Measurements from ENCODE around the gene ENDOD1. TPM values are rescaled to one million over a fixed set of nuclear protein-coding genes. Genes with fewer than 3 reads are reported as not detected.

Gene ENDOD1
- total RNA-seq, 3 donors from 2014 or later (not counting 1 experiment from before 2014, with no cell fraction given): 10.1 to 15.5 (median 14.0) TPM

- no peak for ATAC-seq
- no peak overlapping the region for H3K4me3 Mint-ChIP-seq
- no peak overlapping the region for H3K4me3 ChIP-seq (ENCODE audit: low read length)
- H3K9me3 Mint-ChIP-seq: no peaks in the 10 kb centered on the region
- no peaks in the 10 kb centered on the region for H3K36me3 Mint-ChIP-seq
- no peaks in the 10 kb centered on the region for H3K27me3 ChIP-seq (ENCODE audit: control insufficient read depth, insufficient read depth, low read length)
- peaks cover 0 to 11% of the 10 kb centered on the region in 2 donors for H3K27me3 Mint-ChIP-seq (ENCODE audit: low read depth in 2 of 2)
- intact Hi-C loops (cut with micrococcal nuclease): no loop called here
- no peaks in the 10 kb centered on the region for H3K9me3 ChIP-seq (ENCODE audit: control insufficient read depth, insufficient read depth, low read length)
- no peak for TF ChIP-seq CTCF (IDR thresholded peaks at IDR 0.05)
- no peaks in the 10 kb centered on the region for H3K4me1 ChIP-seq (ENCODE audit: control insufficient read depth, insufficient read depth, low read length)
- no peak overlapping the region for H3K27ac ChIP-seq (ENCODE audit: low read length)
- no peaks in the 10 kb centered on the region for H3K4me1 Mint-ChIP-seq
- DNase-seq: no peak
- 20% methylated on average over 1 of the region's 1 CpG for WGBS (ENCODE audit: insufficient coverage)
- H3K36me3 ChIP-seq (ENCODE audit: control insufficient read depth, insufficient read depth, low read length): peaks cover under 1% of the 10 kb centered on the region
- H3K27ac Mint-ChIP-seq: no peak overlapping the region
Measured at GRCh38 chr11:95076416-95076815, 13.2 kb upstream of the ENDOD1 start.

GRCh38 chr11:95076981-95077380 is 12.7 kb upstream of the ENDOD1 start:
- Mint-ChIP-seq H3K4me1 (no peaks in the 10 kb centered on the region), H3K27me3 (ENCODE audit: low read depth in 2 of 2) (peaks cover 0 to 11% of the 10 kb centered on the region in 2 donors), H3K36me3 (no peaks in the 10 kb centered on the region), H3K27ac (no peak overlapping the region), H3K9me3 (no peaks in the 10 kb centered on the region), H3K4me3 (no peak overlapping the region)
- Histone ChIP-seq H3K4me3 (ENCODE audit: low read length) (no peak overlapping the region), H3K27ac (ENCODE audit: low read length) (no peak overlapping the region), H3K4me1 (ENCODE audit: control insufficient read depth, insufficient read depth, low read length) (no peaks in the 10 kb centered on the region), H3K36me3 (ENCODE audit: control insufficient read depth, insufficient read depth, low read length) (no peaks in the 10 kb centered on the region), H3K9me3 (ENCODE audit: control insufficient read depth, insufficient read depth, low read length) (no peaks in the 10 kb centered on the region), H3K27me3 (ENCODE audit: control insufficient read depth, insufficient read depth, low read length) (no peaks in the 10 kb centered on the region)
- TF ChIP-seq CTCF (IDR thresholded peaks at IDR 0.05): no peak
- no peak for ATAC-seq
- DNase-seq: no peak
- intact Hi-C loops (cut with micrococcal nuclease): no loop called here

- no peak for TF ChIP-seq CTCF (IDR thresholded peaks at IDR 0.05)
- Histone ChIP-seq H3K4me3 (ENCODE audit: low read length) (no peak overlapping the region), H3K9me3 (ENCODE audit: control insufficient read depth, insufficient read depth, low read length) (no peaks in the 10 kb centered on the region), H3K36me3 (ENCODE audit: control insufficient read depth, insufficient read depth, low read length) (no peaks in the 10 kb centered on the region), H3K27ac (ENCODE audit: low read length) (no peak overlapping the region), H3K4me1 (ENCODE audit: control insufficient read depth, insufficient read depth, low read length) (no peaks in the 10 kb centered on the region), H3K27me3 (ENCODE audit: control insufficient read depth, insufficient read depth, low read length) (no peaks in the 10 kb centered on the region)
- Mint-ChIP-seq H3K4me3 (no peak overlapping the region), H3K9me3 (no peaks in the 10 kb centered on the region), H3K27me3 (ENCODE audit: low read depth in 2 of 2) (peaks cover 7 to 11% of the 10 kb centered on the region in 2 donors), H3K36me3 (no peaks in the 10 kb centered on the region), H3K27ac (no peak overlapping the region), H3K4me1 (no peaks in the 10 kb centered on the region)
- DNase-seq: no peak
- WGBS (ENCODE audit: insufficient coverage): 95% methylated on average over 1 of the region's 1 CpG
- intact Hi-C loops (cut with micrococcal nuclease): no loop called here
- ATAC-seq: no peak
Measured at GRCh38 chr11:95078526-95078925, 11.1 kb upstream of the ENDOD1 start.

GRCh38 chr11:95081010-95081409 is 8.6 kb upstream of the ENDOD1 start:
- Mint-ChIP-seq H3K27me3 (ENCODE audit: low read depth in 2 of 2) (peaks cover 7 to 14% of the 10 kb centered on the region in 2 donors), H3K4me3 (no peak overlapping the region), H3K27ac (no peak overlapping the region), H3K9me3 (no peaks in the 10 kb centered on the region), H3K36me3 (no peaks in the 10 kb centered on the region), H3K4me1 (no peaks in the 10 kb centered on the region)
- intact Hi-C loops (cut with micrococcal nuclease): loop anchor here (5.0 kb wide), 1 partner anchor 711 kb away; the partner anchor contains the start of gene CEP57
- Histone ChIP-seq H3K4me1 (ENCODE audit: control insufficient read depth, insufficient read depth, low read length) (no peaks in the 10 kb centered on the region), H3K4me3 (ENCODE audit: low read length) (no peak overlapping the region), H3K27ac (ENCODE audit: low read length) (no peak overlapping the region), H3K9me3 (ENCODE audit: control insufficient read depth, insufficient read depth, low read length) (no peaks in the 10 kb centered on the region), H3K27me3 (ENCODE audit: control insufficient read depth, insufficient read depth, low read length) (no peaks in the 10 kb centered on the region), H3K36me3 (ENCODE audit: control insufficient read depth, insufficient read depth, low read length) (no peaks in the 10 kb centered on the region)
- ATAC-seq (no peak), DNase-seq (no peak)
- WGBS (ENCODE audit: insufficient coverage): 70% methylated on average over 5 of the region's 5 CpGs
- no peak for TF ChIP-seq CTCF (IDR thresholded peaks at IDR 0.05)
